NCI-H2107 (cell line): ENCODE results near the gene LRRC3.

Source experiments
- DNase-seq: peaks from one replicate; lab custom pipeline; 2025; lab: John Stamatoyannopoulos, UW

LRRC3 gene

GRCh38 chr21:44424608-44425306 lies 30.6 kb upstream of the LRRC3 start:
- DNase-seq: no peak

DNA sequence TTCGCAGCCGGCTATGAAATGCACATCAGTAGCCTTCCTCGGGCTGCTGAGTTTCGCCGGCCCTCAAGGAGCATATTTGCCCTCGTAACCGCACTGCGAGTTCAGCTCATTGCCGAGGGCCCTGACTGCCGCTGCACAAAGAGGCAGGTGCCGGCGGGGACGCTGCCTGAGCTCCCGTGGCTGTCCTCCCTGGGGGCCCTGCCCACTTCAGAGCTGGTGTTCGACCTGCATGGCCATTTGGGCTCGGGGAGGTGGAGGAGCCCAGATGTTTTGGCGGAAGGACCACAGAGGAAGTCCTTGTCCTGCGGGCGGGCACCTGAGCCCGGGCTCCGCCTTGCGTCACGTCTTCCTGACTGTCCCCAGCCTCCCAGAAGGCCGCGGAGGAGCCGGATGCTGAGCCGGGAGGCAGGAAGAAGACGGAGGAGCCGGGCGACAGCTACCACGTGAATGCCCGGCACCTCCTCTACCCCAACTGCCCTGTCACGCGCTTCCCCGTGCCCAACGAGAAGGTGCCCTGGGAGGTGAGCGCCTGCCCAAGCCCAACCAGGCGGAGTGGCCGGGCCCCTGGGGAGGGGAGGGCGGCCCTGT lies 29.9 kb upstream of the LRRC3 start:
- no peak for DNase-seq

DNA sequence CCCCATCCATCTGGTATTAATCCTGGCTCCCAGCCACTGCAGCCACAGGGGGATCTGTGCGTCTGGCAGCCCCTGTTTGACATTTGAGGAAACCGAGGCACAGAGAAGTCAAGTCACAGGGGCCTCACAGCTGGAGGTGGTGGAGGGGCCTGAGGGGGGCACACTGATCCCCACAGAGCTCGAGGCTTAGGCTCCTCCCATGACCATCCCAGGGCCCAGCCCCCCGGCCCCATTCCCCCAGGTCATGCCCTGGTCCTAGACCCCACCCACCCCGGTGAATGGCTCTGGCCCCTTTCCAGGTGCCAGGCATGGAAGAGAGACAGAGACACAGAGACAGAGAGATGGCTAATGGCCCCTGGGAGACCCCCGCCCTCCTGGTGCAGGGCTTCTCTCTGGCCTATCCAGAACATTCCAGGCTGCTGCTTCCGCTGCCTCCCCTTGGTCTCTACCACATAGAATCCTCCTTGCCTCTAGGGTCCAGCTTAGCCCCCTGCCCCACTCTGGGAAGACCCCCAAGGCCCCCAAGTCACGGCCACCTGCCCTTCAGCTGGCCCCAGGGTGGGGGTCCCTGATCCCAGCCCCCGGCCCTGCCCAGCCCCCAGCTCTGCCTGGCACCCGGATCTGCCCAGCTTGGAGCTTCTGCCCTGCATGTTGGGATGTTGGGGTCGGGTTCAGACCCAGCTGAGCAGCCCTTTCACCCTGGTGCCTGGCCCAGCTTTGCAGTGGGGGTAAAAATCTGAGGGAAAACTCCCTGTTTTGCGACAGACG lies 29.2 kb upstream of the LRRC3 start:
- DNase-seq: no peak

DNA sequence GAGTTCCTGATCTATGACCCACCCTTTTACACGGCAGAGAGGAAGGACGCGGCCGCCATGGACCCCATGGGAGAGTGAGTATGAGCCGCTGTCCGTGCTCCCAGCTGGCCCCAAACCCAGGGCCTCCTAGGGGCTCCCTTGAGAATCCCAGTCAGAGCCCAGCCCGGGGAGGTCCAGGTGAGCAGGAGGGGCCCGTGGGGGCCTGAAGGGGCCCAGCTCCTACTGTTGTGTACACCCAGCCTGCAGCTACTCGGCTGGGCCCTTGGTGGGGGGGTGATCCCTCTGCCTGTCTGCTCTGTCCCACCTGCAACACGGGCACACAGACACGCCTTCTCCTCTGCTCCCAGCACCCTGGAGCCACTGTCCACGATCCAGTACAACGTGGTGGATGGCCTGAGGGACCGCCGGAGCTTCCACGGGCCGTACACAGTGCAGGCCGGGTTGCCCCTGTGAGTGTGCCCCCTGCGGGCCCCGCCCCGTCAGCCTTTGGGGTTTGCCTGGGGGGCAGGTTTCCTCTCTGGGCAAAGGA lies 28.6 kb upstream of the LRRC3 start:
- DNase-seq: no peak

GRCh38 chr21:44427241-44428120 lies 27.8 kb upstream of the LRRC3 start:
- DNase-seq: peak; percentile 86

- DNase-seq: no peak
Observed at GRCh38 chr21:44428281-44428960, 26.9 kb upstream of the LRRC3 start.

DNA sequence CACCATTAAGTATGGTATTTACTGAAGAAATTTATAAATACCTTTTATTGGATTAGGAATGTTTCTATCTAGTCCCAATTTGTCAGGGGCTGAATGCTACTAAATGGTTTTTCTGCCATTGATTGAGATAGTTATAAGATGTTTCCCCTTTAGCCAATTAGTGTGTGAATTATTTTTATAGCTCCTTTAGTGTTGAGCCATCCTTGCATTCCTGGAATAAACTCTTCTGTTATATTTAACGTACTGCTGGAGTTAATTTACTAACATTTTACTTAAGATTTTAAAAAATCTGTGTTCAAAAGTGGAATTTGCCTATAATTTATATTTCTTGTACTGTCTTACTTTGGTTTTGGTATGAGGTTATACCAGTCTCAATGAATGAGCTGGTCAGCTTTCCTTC lies 25.4 kb upstream of the LRRC3 start:
- DNase-seq: no peak

GRCh38 chr21:44431300-44431699 lies 24.0 kb upstream of the LRRC3 start:
- DNase-seq: no peak

DNA sequence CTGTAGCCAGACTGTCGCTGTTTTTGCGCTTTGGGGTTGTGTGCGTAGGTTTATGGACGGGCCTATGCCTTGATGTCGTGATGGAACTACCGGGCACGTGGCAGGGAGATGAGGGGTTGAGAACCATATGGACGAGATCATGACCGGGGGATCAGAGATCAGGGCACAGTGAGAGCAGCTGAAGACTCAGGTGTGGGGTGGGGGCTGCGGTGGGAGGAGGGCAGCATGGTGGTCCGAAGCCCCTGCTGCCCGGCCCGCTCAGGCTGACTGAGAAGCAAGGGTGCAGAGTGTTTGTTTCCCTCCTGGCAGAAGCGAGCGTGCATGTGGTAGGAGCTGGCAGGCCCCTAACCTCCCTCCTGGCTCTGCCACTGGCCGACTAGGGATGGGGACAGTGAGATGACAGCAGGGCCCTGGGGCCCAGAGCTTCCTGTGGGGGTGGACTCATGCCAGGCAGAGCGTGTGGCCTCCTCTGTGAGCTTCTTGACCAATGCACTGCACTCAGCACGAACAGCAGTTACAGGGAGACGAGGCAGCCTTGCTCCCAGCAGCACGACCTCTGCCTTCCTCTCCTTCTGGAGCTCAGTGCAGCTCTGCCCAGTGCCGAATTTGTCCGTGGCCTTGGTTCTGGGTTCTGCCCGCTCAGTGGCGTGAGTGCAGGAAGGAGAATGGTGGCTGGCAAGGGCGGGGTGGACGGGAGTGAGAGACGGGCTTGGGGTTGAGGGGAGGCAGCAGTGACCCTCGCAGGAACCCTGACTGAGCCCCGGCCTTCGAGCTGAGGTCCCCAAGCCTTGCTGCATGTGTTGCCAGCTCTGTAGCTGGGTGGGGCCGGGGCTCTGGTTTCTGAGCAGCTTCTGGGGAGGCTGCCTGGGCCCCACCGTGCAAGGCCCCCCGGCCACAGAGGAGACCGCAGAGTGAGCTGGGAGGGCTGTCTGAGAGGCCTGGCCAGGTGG lies 22.2 kb upstream of the LRRC3 start:
- no peak for DNase-seq

GRCh38 chr21:44433791-44434567 lies 21.3 kb upstream of the LRRC3 start:
- no peak for DNase-seq

GRCh38 chr21:44434568-44434925 lies 20.8 kb upstream of the LRRC3 start:
- DNase-seq: no peak

DNA sequence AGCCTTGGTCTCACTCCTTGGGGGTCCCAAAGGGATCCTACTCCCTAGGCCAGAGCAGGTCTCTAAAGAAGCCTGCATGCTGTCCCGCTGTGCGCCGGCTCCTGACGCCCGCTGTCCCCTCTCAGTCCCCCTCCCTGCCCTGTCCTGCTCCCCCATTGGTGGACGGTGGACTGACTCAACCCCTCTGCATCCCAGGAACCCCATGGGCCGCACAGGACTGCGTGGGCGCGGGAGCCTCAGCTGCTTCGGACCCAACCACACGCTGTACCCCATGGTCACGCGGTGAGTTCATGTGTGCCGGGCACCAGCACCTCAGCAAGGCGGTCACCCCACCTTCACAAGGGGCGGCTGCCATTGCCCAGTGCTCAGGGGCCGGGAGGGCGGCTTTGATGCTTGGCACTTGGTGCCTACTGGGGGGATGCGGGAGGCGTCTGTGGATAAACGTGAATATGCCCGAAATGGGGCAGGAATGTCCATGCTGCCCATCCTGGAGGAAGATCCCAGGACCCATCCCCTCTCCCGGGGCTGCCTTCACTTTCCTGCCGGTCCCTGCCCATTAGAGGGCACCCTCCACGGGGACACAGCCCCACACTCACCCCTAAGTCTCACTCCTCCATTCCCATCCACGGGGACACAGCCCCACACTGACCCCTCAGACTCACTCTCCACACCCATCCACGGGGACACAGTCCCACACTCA lies 20.2 kb upstream of the LRRC3 start:
- DNase-seq: no peak

DNA sequence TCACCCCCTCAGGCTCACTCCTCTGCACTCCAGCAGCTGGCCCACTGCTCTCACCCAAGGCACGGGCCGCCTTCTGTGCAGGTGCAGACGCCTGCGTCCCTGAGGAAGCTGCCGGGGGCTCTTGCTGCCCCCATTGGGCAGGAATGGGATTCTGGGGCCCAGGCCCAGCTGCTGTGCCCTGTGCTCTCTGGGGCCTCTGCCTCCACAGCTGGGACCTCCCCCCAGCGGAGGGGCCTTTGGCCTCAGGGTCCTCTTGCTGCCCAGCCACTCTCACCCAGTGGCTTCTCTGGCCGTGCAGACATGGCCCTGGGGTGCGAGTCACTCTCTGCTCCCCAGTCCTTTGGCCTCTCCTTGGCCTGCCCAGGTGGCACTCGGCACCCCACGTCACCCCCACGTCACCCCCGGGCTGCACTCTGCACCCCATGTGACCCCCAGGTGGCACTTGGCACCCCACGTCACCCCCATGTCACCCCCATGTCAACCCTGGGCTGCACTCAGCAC lies 19.1 kb upstream of the LRRC3 start:
- no peak for DNase-seq

DNA sequence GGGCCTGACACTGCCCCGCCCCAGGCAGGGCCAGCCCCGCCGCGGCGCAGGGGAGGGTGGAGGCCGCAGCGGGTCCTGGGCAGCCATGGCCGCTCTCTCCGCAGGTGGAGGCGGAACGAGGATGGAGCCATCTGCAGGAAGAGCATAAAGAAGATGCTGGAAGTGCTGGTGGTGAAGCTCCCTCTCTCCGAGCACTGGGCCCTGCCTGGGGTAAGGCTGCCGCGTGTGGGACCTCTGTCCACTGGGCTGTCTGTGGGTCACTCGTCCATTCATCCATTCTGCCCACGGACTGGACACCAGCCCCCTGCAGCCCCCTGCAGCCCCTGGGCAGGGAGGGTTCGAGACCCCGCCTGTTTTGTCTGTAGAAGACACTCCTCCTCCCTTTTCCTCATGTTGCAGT lies 18.4 kb upstream of the LRRC3 start:
- no peak for DNase-seq

DNA sequence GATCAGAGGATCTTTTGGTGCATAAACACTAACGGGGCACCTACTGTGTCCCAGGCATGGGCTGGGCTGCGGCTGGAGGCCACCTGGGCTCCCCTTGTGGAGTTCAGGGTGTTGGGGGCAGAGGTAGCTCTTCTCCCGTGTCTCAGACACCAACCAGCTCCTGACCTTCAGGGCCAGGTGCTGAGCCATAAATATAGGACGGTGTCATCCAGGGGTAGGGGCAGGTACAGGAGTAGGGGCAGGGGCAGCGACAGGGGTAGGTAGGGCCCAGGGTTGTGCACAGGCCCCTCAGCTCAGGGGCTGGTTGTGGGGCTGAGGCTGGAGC lies 18.0 kb upstream of the LRRC3 start:
- no peak for DNase-seq

DNA sequence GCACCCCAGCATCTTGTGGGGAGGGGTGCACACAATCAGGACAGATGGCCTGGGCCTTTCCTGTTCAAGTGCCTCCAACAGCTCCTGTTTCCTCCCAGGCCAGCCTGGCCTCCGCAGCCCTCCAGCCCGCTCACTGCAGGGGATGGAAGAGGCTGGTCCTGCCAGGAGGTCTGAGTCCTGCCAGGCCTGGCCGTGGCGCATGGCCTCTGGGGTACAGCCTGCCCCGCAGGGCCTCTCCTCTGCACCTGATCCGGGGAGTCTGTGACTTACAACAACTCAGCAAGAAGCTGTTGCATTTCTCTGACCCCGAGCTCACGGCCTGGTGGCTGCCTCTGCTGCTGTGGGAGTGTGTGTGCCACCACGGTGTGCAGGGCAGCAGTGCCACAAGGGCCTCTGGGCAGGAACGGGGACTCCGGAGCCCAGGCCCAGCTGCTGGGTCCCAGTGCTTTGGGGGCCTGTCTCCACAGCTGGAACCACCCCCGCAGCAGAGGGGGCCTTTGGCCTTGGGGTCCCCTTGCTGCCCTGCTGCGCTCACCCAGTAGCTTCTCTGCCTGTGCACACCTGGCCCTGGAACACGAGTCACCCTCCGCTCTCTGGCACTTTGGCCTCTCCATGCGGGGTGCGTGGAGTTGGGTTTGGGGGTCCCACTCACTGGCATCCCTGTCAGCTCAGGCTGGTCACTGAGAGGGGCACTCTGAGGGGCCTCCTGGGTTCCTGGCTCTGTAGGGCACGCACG lies 17.4 kb upstream of the LRRC3 start:
- DNase-seq: no peak

- no peak for DNase-seq
Observed at GRCh38 chr21:44438531-44439210, 16.6 kb upstream of the LRRC3 start.

- no peak for DNase-seq
Observed at GRCh38 chr21:44439211-44439600, 16.1 kb upstream of the LRRC3 start.
